B cell (primary cell): ENCODE data around the gene PABPN1. TPM values are rescaled to one million over a fixed set of nuclear protein-coding genes. Genes with fewer than 3 reads are reported as not detected.
A peak's percentile ranks its signal among the peaks of the same experiment; 100 is the strongest.

Source experiments
- ATAC-seq: fragments of 200-7000 bp; cut with Tn5 transposase; one replicate; pipeline ENCODE4 v1.10.0; 2021; ENCODE audit warnings: low read depth, mild to moderate bottlenecking, moderate number of reproducible peaks, moderate library complexity
- CTCF ChIA-PET: fragments of 350-600 bp; sonication (Branson Sonifier 250); formaldehyde crosslinking; loops from one replicate; lab custom pipeline; 2021; ENCODE audit warnings: antibody characterized with exemption, inconsistent platforms; lab: Charles Lee
- POLR2A ChIA-PET: fragments of 350-600 bp; sonication (Branson Sonifier 250); formaldehyde crosslinking; loops from one replicate; lab custom pipeline; 2021; ENCODE audit warnings: antibody characterized with exemption; lab: Charles Lee
- DNase-seq: peaks from one replicate; pipeline ENCODE4 v3.0.0; 2013
- H2AFZ ChIP-seq: 2 replicates; pipeline ENCODE4 v1.6.1; 2012; ENCODE audit warnings: mild to moderate bottlenecking, low read depth, low read length; ENCODE audit not compliant: insufficient read depth, poor library complexity, severe bottlenecking
- H3K27ac ChIP-seq, 2 donors: 1 replicate in 1 of 2; 2 replicates in 1 of 2; pipeline ENCODE4 v1.5.1; 2012 to 2013; ENCODE audit warnings: low read length in 2 of 2, mild to moderate bottlenecking in 2 of 2, moderate library complexity in 1 of 2
- H3K27me3 ChIP-seq, 4 experiments: fragments of 200-600 bp in 1 of 4; sonication (generic) in 1 of 4; replicated peaks in 1 of 4; 1 replicate in 2 of 4; 2 replicates in 2 of 4; pipeline versions ENCODE4 v1.6.1 to v1.7.0; 2013 to 2016; ENCODE audit warnings: low read length in 3 of 4, mild to moderate bottlenecking in 2 of 4, mixed read lengths in 1 of 4, moderate library complexity in 1 of 4; ENCODE audit not compliant: insufficient read depth in 4 of 4, control insufficient read depth in 3 of 4; ENCODE audit errors: control extremely low read depth in 1 of 4
- H3K36me3 ChIP-seq, 2 experiments: replicated peaks in 1 of 2; 1 replicate in 1 of 2; 2 replicates in 1 of 2; pipeline versions ENCODE4 v1.6.1 to v1.7.1; 2013; ENCODE audit warnings: low read length in 1 of 2; ENCODE audit not compliant: insufficient read depth in 2 of 2, control insufficient read depth in 1 of 2; ENCODE audit errors: control extremely low read depth in 1 of 2, extremely low read depth in 1 of 2
- H3K4me1 ChIP-seq, 2 donors: fragments of 200-600 bp in 1 of 2; sonication (generic) in 1 of 2; 1 replicate in 1 of 2; 2 replicates in 1 of 2; pipeline versions ENCODE4 v1.5.1 to v1.6.1; 2013 to 2017; ENCODE audit warnings: low read length in 2 of 2; ENCODE audit not compliant: control insufficient read depth in 2 of 2, insufficient read depth in 2 of 2
- H3K4me2 ChIP-seq: replicated peaks from 2 replicates; pipeline ENCODE3; 2012; ENCODE audit warnings: mild to moderate bottlenecking, low read depth, low read length; ENCODE audit not compliant: poor library complexity, severe bottlenecking
- H3K4me3 ChIP-seq, 5 experiments: fragments of 200-600 bp in 1 of 5; sonication (generic) in 1 of 5; 1 replicate in 3 of 5; 2 replicates in 2 of 5; pipeline versions ENCODE4 v1.5.1 to v1.7.0; 2011 to 2016; ENCODE audit warnings: low read length in 4 of 5, mild to moderate bottlenecking in 4 of 5, low read depth in 2 of 5, control low read depth in 1 of 5, moderate library complexity in 1 of 5; ENCODE audit not compliant: insufficient read depth in 1 of 5; ENCODE audit errors: control extremely low read depth in 1 of 5, extremely low read depth in 1 of 5
- H3K79me2 ChIP-seq: fragments of 200-600 bp; sonication (generic); one replicate; pipeline ENCODE4 v1.6.0; 2016; ENCODE audit warnings: low read length; ENCODE audit not compliant: control insufficient read depth, insufficient read depth
- H3K9ac ChIP-seq: fragments of 200-600 bp; sonication (generic); 2 replicates; pipeline ENCODE4 v1.6.1; 2017; ENCODE audit warnings: mild to moderate bottlenecking, low read length, moderate library complexity
- H3K9me3 ChIP-seq, 3 donors: one replicate each; pipeline versions ENCODE4 v1.6.1 to v1.7.1; 2013; ENCODE audit warnings: low read length in 2 of 3; ENCODE audit not compliant: control insufficient read depth in 2 of 3, insufficient read depth in 1 of 3; ENCODE audit errors: control extremely low read depth in 1 of 3
- H4K20me1 ChIP-seq: 2 replicates; pipeline ENCODE4 v1.6.0; 2012; ENCODE audit warnings: mild to moderate bottlenecking, low read length; ENCODE audit not compliant: insufficient read depth, control insufficient read depth, poor library complexity, severe bottlenecking
- H3K27ac Mint-ChIP-seq: one replicate; pipeline ENCODE4 v1.8.0; 2021; ENCODE audit warnings: mixed read lengths
- H3K27me3 Mint-ChIP-seq: one replicate; pipeline ENCODE4 v1.8.0; 2021; ENCODE audit warnings: mixed read lengths
- H3K4me1 Mint-ChIP-seq: one replicate; pipeline ENCODE4 v1.8.0; 2021; ENCODE audit warnings: mixed read lengths
- H3K4me3 Mint-ChIP-seq: one replicate; pipeline ENCODE4 v1.8.0; 2021; ENCODE audit warnings: mixed read lengths
- H3K9me3 Mint-ChIP-seq: one replicate; pipeline ENCODE4 v1.8.0; 2022; ENCODE audit warnings: mixed read lengths; ENCODE audit not compliant: insufficient read depth
- CTCF ChIP-seq: fragments of 200-600 bp; IDR thresholded peaks from one replicate; pipeline ENCODE4 v1.8.0; 2022; ENCODE audit warnings: antibody characterized with exemption, mild to moderate bottlenecking
- EZH2 ChIP-seq: IDR thresholded peaks from 2 replicates; pipeline ENCODE4 v1.6.1; 2012; ENCODE audit warnings: borderline replicate concordance, low read depth, mild to moderate bottlenecking, moderate library complexity, low read length; ENCODE audit not compliant: insufficient read depth, poor library complexity, severe bottlenecking
- WGBS: methylation state at CpG from one replicate; pipeline ENCODE4 v1.1.5; 2013; ENCODE audit warnings: missing lambda C conversion rate; ENCODE audit not compliant: insufficient coverage; 5-methylcytosine and 5-hydroxymethylcytosine counted together
- intact Hi-C: fragments of 100-400 bp; cut with micrococcal nuclease; formaldehyde crosslinking; loops from one replicate; pipeline ENCODE4 v1.10.0; 2022
- polyA plus RNA-seq: library from polyadenylated mRNA; depleted of rRNA; stranded (reverse); fragments of >200 nt; gene quantifications from 2 replicates; pipeline ENCODE4 v1.2.3, GENCODE V29; 2012
- total RNA-seq, 2 donors: library from RNA; stranded (reverse); fragments of 120-200 nt in 1 of 2; gene quantifications; 1 replicate in 1 of 2; 2 replicates in 1 of 2; pipeline versions ENCODE4 v1.2.3 to v1.2.4, GENCODE V29; 2013 to 2022

The PABPN1 gene
- total and polyA plus RNA-seq, 2 donors (not counting 1 experiment from before 2014, with no cell fraction given) = 283 to 293 TPM

GRCh38 chr14:23322568-23323517 lies 1.6 kb downstream of the PABPN1 start:
- peaks cover 21 to 24% of the 10 kb centered on the region in 2 donors for H3K4me1 ChIP-seq
- ChIA-PET POLR2A (interaction anchor here (0.6 to 4.4 kb wide), 3 partner anchors 21 to 396 kb away, joined by 4 to 84 read pairs (median 4); partner anchors contain the start of gene PPP1R3E), CTCF (interaction anchor here (0.6 to 6.7 kb wide), 14 partner anchors 16 to 1378 kb away, joined by 3 to 56 read pairs (median 5); partner anchors contain the start of genes BCL2L2, PPP1R3E and PRMT5)
- peaks cover 15% of the 10 kb centered on the region for H3K79me2 ChIP-seq
- DNase-seq (no peak), ATAC-seq (no peak)
- peak overlapping the region; percentile 92 for H3K4me2 ChIP-seq
- H3K27ac ChIP-seq = peak overlapping the region in 1 of 2 donors; percentile 90
- H3K36me3 ChIP-seq = peaks cover 7 to 32% of the 10 kb centered on the region in 2 experiments
- Mint-ChIP-seq H3K27me3 (no peaks in the 10 kb centered on the region), H3K27ac (peak overlapping the region; percentile 90), H3K4me3 (peak overlapping the region; percentile 92), H3K9me3 (no peaks in the 10 kb centered on the region), H3K4me1 (peaks cover 33% of the 10 kb centered on the region)
- no peaks in the 10 kb centered on the region for H3K9me3 ChIP-seq
- intact Hi-C loops = no loop called here
- H3K9ac ChIP-seq = peak overlapping the region; percentile 80
- H3K27me3 ChIP-seq = no peaks in the 10 kb centered on the region
- WGBS = 89% methylated on average over 6 of the region's 10 CpGs
- H2AFZ ChIP-seq = no peak overlapping the region
- peaks cover 13% of the 10 kb centered on the region for H4K20me1 ChIP-seq
- peak overlapping the region; percentile 32 to 89 (median 73) for H3K4me3 ChIP-seq
- no peak for TF ChIP-seq CTCF
- no peak for TF ChIP-seq EZH2
